GM12875 (cell line): Measurements from ENCODE around the gene MC5R.
A peak's percentile ranks its signal among the peaks of the same experiment; 100 is the strongest.

Experiments
- H3K4me3 ChIP-seq: one replicate; pipeline ENCODE4 v1.5.1; 2011; ENCODE audit warnings: low read depth, low read length, control low read depth
- TF ChIP-seq, protein P1 (sequence below): IDR thresholded peaks from 2 replicates; pipeline ENCODE4 v1.5.1; 2011; ENCODE audit warnings: low read depth, mild to moderate bottlenecking, control low read depth, inconsistent platforms, low read length, moderate library complexity, borderline replicate concordance; ENCODE audit not compliant: insufficient read depth

The MC5R gene

DNA sequence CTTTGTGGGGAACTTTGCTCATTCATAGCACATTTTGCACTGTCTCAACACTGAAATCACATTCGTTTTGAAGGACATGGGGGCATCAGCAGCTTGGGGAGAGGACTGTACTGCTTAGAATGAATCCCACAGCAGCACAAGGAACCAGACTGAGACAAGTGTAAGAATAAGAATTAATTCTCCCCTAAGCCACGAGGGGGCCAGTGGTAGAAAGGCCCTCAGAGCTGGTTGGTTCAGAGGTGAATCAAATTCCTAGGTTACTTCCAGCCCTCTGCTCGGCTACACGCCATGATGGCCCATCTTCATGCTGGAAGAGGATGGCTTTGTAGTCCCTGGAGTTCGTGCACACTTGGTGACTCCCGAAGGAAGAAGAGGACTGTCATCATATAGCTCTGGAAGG, 12.0 kb upstream of the MC5R start:
- TF ChIP-seq, protein P1, sequence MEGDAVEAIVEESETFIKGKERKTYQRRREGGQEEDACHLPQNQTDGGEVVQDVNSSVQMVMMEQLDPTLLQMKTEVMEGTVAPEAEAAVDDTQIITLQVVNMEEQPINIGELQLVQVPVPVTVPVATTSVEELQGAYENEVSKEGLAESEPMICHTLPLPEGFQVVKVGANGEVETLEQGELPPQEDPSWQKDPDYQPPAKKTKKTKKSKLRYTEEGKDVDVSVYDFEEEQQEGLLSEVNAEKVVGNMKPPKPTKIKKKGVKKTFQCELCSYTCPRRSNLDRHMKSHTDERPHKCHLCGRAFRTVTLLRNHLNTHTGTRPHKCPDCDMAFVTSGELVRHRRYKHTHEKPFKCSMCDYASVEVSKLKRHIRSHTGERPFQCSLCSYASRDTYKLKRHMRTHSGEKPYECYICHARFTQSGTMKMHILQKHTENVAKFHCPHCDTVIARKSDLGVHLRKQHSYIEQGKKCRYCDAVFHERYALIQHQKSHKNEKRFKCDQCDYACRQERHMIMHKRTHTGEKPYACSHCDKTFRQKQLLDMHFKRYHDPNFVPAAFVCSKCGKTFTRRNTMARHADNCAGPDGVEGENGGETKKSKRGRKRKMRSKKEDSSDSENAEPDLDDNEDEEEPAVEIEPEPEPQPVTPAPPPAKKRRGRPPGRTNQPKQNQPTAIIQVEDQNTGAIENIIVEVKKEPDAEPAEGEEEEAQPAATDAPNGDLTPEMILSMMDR = peak; percentile 29; the same call in 1 of the 2 replicates
- H3K4me3 ChIP-seq = no peak overlapping the region

DNA sequence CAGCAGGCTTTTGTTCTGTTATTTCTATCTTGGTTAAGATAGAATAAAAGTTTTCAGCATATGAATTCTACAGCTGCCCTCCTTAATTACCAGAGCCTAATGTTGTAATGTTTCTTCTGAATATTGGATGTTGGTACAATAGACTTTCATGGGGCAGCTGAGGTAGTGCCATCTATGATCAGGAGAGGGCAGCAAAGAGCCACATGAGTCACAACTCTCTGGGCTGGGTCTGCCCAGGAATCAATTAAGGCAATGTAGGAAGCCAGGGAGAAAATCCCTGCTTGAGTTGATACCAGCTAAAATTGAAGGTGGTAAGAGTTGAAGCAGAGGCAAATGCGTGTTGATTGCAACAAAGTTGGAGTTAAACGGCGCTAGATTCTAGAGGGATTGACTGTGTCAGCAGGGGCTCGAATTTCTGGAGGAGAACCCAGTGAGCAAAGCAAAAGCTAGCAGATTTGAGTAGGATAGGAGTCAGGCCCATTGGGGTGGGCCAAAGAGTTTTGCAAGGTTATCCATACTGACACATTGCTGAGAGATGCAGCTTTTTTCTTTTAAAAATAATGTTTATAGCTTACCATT, 10.6 kb upstream of the MC5R start:
- TF ChIP-seq, protein P1 = peak; percentile 81
- H3K4me3 ChIP-seq = no peak overlapping the region

DNA sequence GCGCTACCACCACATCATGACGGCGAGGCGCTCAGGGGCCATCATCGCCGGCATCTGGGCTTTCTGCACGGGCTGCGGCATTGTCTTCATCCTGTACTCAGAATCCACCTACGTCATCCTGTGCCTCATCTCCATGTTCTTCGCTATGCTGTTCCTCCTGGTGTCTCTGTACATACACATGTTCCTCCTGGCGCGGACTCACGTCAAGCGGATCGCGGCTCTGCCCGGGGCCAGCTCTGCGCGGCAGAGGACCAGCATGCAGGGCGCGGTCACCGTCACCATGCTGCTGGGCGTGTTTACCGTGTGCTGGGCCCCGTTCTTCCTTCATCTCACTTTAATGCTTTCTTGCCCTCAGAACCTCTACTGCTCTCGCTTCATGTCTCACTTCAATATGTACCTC, 2.3 kb downstream of the MC5R start:
- TF ChIP-seq, protein P1 = no peak
- H3K4me3 ChIP-seq = no peak overlapping the region

DNA sequence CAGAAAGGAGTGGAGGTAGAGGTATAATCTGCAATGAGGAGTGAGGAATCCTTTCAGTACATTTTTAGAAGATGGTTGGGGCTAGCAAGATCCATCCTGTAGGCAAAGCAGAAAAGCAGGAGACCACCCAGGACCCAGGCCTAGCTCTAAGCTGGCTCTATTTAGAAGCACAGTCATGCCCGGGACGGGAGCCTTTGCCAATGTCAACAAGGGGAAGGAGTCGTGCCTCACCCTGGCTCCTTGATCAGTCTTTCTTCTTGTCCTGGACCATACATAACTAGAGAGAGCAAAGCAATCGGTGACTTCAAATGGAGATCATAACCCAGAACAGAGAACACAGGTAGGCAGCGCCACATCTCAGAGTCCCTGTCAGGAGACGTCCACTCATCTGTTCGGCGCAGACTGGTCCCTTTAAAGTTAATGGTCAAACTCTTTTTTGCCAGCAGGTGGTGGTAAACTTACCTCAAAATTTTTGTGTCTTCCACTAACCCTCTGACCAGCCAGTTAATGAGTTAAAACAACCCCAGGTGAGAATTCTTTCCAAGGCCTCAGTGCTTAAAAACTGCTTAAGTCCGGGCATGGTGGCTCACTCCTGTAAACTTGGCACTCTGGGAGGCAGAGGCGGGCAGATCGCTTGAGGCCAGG, 8.0 kb downstream of the MC5R start:
- no peak overlapping the region for H3K4me3 ChIP-seq
- TF ChIP-seq, protein P1 = no peak

DNA sequence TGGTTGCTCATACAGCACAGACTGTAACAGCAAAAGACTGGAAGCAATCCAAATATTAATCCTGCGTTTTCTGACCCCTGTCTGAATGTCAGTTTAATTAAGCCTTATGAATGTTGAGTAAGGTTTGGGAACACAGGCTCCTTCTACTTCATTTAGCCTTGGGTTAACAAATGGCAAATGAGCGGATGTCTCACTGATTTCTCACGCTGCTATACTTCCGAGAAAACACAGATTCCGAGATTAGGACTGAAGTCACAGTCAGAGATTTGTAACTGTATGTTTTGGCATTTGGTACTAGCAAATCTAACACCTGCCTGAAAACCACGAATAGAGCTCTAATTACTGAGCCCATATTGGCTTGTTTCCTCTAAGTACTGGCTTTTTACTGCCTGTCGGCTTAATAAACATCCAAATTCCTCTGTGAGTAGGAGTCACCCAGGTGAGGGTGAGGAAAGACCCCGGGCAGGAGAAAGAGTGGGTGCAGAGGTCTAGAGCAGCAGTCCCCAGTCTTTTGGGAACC, 10.6 kb downstream of the MC5R start:
- TF ChIP-seq, protein P1 = no peak
- H3K4me3 ChIP-seq = no peak overlapping the region

DNA sequence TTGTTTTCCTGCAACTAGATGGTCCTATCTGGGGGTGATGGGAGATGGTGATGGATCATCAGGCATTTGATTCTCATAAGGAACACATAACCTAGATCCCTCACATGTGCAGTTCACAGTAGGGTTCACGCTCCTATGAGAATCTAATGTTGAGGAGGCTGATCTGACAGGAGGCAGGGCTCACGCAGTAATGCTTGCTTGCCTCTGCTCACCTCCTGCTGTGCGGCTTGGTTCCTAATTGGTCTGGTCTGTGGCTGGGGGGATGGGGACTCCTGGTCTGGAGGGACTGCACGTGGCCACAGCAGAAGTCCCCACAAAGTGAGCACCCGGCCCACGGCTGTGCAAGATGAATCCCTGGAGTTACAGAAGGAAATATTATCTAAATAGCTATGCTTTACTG, 11.3 kb downstream of the MC5R start:
- H3K4me3 ChIP-seq = no peak overlapping the region
- TF ChIP-seq, protein P1 = no peak

DNA sequence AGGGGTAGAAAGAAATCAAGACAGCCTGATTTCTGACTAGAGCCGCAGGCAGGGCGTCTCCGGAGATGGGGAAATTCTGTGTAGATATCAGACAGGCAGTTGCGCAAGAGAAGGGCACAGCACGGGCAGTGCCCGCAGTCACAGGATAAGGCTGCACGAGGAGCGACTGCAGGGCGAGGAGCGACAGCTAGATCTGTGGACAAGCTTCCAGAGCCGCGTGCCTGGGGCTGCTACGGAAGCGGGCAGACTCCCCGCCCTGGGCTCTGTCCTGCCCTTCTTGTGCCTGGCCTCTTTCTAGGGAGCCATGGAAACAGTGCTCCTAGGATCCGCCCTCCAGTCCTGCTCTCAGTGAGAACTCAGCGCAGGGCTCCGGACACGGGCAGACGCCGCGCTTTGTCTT, 12.6 kb downstream of the MC5R start:
- H3K4me3 ChIP-seq = no peak overlapping the region
- TF ChIP-seq, protein P1 = no peak
